Suprapubic skin (tissue), 4 donors: ENCODE measurements around the gene NOS1AP.

Experiments used
- EP300 ChIP-seq: sonication (generic); formaldehyde crosslinking; IDR thresholded peaks from one replicate; pipeline ENCODE4 v1.6.1; 2017; ENCODE audit warnings: antibody characterized with exemption
- POLR2A ChIP-seq, 2 donors: fragments of 450-650 bp; IDR thresholded peaks; one replicate each; pipeline ENCODE4 v1.6.1; 2017; ENCODE audit warnings: antibody characterized with exemption in 2 of 2, mild to moderate bottlenecking in 2 of 2, moderate library complexity in 2 of 2
- POLR2AphosphoS5 ChIP-seq, 3 donors: sonication (generic); formaldehyde crosslinking; IDR thresholded peaks; one replicate each; pipeline ENCODE4 v1.6.1; 2017; ENCODE audit warnings: antibody characterized with exemption in 3 of 3
- TF ChIP-seq, protein P1 (sequence below), 2 donors: fragments of 200-600 bp in 1 of 2; fragments of 450-650 bp in 1 of 2; sonication (generic) in 1 of 2; IDR thresholded peaks; one replicate each; pipeline ENCODE4 v1.5.1; 2016 to 2019; ENCODE audit warnings: antibody characterized with exemption in 2 of 2, mild to moderate bottlenecking in 1 of 2, moderate library complexity in 1 of 2

DNA sequence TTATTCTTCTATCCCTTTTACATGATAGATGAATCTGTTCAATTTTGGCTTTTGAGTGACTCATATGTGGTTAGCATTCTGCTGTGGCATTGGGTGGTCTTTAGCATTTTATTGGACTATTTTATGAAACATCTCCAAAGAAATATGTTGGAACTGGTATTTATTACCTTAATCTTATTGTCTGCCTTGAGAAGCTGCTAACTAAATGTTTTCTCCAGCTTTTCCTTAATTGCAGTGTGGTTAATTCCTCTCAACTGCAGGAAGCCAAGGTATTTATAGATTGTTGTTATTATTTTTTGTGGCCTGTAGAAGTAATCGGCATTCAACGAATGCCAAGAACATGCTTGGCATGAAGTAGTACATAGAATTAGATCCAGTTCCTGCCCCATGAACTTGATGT is 64.1 kb downstream of the NOS1AP start:
- TF ChIP-seq, protein P1, sequence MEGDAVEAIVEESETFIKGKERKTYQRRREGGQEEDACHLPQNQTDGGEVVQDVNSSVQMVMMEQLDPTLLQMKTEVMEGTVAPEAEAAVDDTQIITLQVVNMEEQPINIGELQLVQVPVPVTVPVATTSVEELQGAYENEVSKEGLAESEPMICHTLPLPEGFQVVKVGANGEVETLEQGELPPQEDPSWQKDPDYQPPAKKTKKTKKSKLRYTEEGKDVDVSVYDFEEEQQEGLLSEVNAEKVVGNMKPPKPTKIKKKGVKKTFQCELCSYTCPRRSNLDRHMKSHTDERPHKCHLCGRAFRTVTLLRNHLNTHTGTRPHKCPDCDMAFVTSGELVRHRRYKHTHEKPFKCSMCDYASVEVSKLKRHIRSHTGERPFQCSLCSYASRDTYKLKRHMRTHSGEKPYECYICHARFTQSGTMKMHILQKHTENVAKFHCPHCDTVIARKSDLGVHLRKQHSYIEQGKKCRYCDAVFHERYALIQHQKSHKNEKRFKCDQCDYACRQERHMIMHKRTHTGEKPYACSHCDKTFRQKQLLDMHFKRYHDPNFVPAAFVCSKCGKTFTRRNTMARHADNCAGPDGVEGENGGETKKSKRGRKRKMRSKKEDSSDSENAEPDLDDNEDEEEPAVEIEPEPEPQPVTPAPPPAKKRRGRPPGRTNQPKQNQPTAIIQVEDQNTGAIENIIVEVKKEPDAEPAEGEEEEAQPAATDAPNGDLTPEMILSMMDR (IDR thresholded peaks at IDR 0.05), result no peak
- no peak for TF ChIP-seq POLR2AphosphoS5 (IDR thresholded peaks at IDR 0.05)
- TF ChIP-seq POLR2A (IDR thresholded peaks at IDR 0.05), result no peak
- TF ChIP-seq EP300, result no peak
